Measurements from ENCODE around the gene TMEM19. TPM values are rescaled to one million over a fixed set of nuclear protein-coding genes. Genes with fewer than 3 reads are reported as not detected.

The TMEM19 gene
- total and polyA plus RNA-seq, 2 of the 8 experiments (the other 6 are each of a cell fraction or from before 2014, with no cell fraction given), result 12.6 to 19.1 TPM

DNA sequence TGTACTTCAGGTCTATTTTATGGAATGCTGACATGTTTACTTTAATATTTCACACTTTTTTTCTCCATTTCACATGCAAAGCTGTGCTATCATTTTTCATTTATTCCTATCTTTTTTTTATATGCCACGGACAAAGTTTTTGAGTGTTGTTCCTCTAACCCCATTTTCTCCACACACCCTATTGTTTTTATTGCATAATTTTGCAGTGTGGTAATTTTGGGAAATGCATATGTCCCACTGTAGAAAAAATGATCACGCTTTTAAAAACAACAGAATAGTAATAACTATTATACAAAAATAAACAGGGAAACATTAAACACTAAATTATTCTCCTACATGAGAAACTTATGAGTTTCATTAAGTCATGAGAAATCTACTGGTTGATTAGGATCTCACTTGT is 36.5 kb upstream of the TMEM19 start:
- DNase-seq (ENCODE audit: low read depth in 1 of 2, low spot score in 2 of 2) (no peak), FAIRE-seq (no peak)
- ChIA-PET POLR2A (ENCODE audit: partially characterized antibody) (interaction anchor here (3.1 kb wide), 1 partner anchor 14 kb away, joined by 11 read pairs; the partner anchor contains the start of genes THAP2 and ZFC3H1), CTCF (ENCODE audit: partially characterized antibody) (no interaction called here)
- Histone ChIP-seq H3K4ac (replicated peaks; ENCODE audit: insufficient read length, low read depth, low read length) (no peak overlapping the region), H2BK120ac (replicated peaks; ENCODE audit: low read depth, low read length) (no peak overlapping the region), H3K79me2 (ENCODE audit: control insufficient read depth in 1 of 2, insufficient read depth in 2 of 2, low read length in 2 of 2) (peaks cover 0 to 49% of the 10 kb centered on the region in 2 experiments; a peak in 2 of 4 replicates), H3K14ac (ENCODE audit: insufficient read length) (no peak overlapping the region), H2AFZ (ENCODE audit: low read length) (no peak overlapping the region), H2BK12ac (ENCODE audit: low read depth, low read length) (no peak overlapping the region), H3K23me2 (ENCODE audit: low read depth, low read length) (no peaks in the 10 kb centered on the region), H2AK5ac (ENCODE audit: low read depth, low read length) (no peak overlapping the region), H2BK20ac (ENCODE audit: low read length) (no peak overlapping the region), H2BK5ac (ENCODE audit: low read depth, low read length) (no peak overlapping the region), H3K4me1 (replicated peaks in 1 of 4; ENCODE audit: control insufficient read depth in 3 of 4, insufficient read depth in 4 of 4, low read length in 3 of 4) (no peaks in the 10 kb centered on the region), H4K5ac (ENCODE audit: insufficient read length, low read depth, low read length) (no peak overlapping the region), H3K27ac (ENCODE audit: low read depth, low read length) (no peak overlapping the region), H3K9ac (replicated peaks in 1 of 4; ENCODE audit: extremely low read depth in 1 of 4, low read depth in 3 of 4, low read length in 3 of 4) (no peak overlapping the region), H3K18ac (ENCODE audit: extremely low read depth, low read length) (no peak overlapping the region), H3K27me3 (replicated peaks in 1 of 4; ENCODE audit: control insufficient read depth in 3 of 4, extremely low read depth in 1 of 4, insufficient read depth in 3 of 4, low read length in 3 of 4) (no peaks in the 10 kb centered on the region), H3K36me3 (ENCODE audit: control insufficient read depth in 2 of 4, insufficient read depth in 4 of 4, low read length in 3 of 4) (peaks cover 5 to 43% (median 18%) of the 10 kb centered on the region in 4 experiments; a peak in 6 of 8 replicates), H3K4me3 (ENCODE audit: extremely low read depth in 1 of 4, insufficient read depth in 2 of 4, low read depth in 3 of 4, low read length in 4 of 4) (no peak overlapping the region), H4K8ac (ENCODE audit: extremely low read depth, insufficient read depth, low read length) (no peak overlapping the region), H4K20me1 (replicated peaks in 1 of 2; ENCODE audit: control insufficient read depth in 1 of 2, insufficient read depth in 2 of 2, low read length in 2 of 2) (no peaks in the 10 kb centered on the region), H4K91ac (replicated peaks; ENCODE audit: insufficient read length, low read length) (no peak overlapping the region), H3K23ac (ENCODE audit: insufficient read length) (no peak overlapping the region), H3K56ac (replicated peaks; ENCODE audit: insufficient read length, low read depth, low read length) (no peak overlapping the region), H3K79me1 (ENCODE audit: low read depth, low read length) (no peaks in the 10 kb centered on the region), H2BK15ac (ENCODE audit: low read length) (no peak overlapping the region), H3K4me2 (ENCODE audit: insufficient read depth in 1 of 2, low read depth in 2 of 2, low read length in 2 of 2) (no peak overlapping the region), H3K9me3 (ENCODE audit: insufficient read depth in 2 of 2, low read depth in 1 of 2, low read length in 1 of 2) (no peaks in the 10 kb centered on the region; a peak in 1 of 4 replicates)
- 88% methylated on average over 2 of the region's 2 CpGs; no CpG with 5 or more reads in 1 of the 2 experiments for WGBS, 2 experiments (ENCODE audit: extremely low coverage in 1 of 2, insufficient coverage in 1 of 2, insufficient read length in 1 of 2, insufficient replicate concordance in 2 of 2, low coverage in 1 of 2, low lambda C conversion rate in 2 of 2, missing lambda C conversion rate in 1 of 2)
- no peak for TF ChIP-seq KDM4A (IDR thresholded peaks at IDR 0.05; ENCODE audit: low read depth, low read length, severe bottlenecking)
- TF ChIP-seq, protein P1, sequence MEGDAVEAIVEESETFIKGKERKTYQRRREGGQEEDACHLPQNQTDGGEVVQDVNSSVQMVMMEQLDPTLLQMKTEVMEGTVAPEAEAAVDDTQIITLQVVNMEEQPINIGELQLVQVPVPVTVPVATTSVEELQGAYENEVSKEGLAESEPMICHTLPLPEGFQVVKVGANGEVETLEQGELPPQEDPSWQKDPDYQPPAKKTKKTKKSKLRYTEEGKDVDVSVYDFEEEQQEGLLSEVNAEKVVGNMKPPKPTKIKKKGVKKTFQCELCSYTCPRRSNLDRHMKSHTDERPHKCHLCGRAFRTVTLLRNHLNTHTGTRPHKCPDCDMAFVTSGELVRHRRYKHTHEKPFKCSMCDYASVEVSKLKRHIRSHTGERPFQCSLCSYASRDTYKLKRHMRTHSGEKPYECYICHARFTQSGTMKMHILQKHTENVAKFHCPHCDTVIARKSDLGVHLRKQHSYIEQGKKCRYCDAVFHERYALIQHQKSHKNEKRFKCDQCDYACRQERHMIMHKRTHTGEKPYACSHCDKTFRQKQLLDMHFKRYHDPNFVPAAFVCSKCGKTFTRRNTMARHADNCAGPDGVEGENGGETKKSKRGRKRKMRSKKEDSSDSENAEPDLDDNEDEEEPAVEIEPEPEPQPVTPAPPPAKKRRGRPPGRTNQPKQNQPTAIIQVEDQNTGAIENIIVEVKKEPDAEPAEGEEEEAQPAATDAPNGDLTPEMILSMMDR (IDR thresholded peaks at IDR 0.05; ENCODE audit: control extremely low read depth in 1 of 3, insufficient read depth in 1 of 3, low read depth in 1 of 3, low read length in 3 of 3), result no peak
- TF ChIP-seq PHF8 (conservative IDR thresholded peaks at IDR 0.05; ENCODE audit: low read depth, low read length), result no peak
- no peak for TF ChIP-seq SAP30 (IDR thresholded peaks at IDR 0.05; ENCODE audit: insufficient read depth, insufficient replicate concordance, low read length)
- no peak for TF ChIP-seq ASH2L (IDR thresholded peaks at IDR 0.05; ENCODE audit: low read length)
- no peak for TF ChIP-seq SRF (IDR thresholded peaks at IDR 0.05; ENCODE audit: low read depth, low read length)

Measured in H1 (cell line).